Suprapubic skin (tissue), 4 donors: Measurements from ENCODE around the gene TPCN2. TPM values are rescaled to one million over a fixed set of nuclear protein-coding genes. Genes with fewer than 3 reads are reported as not detected.
A peak's percentile ranks its signal among the peaks of the same experiment; 100 is the strongest.

Source experiments
- DNase-seq, 2 donors: peaks; one replicate each; pipeline ENCODE4 v3.0.0-alpha.2; 2019; ENCODE audit warnings: low spot score in 2 of 2
- H3K27ac ChIP-seq: fragments of 200-600 bp; sonication (generic); one replicate; pipeline ENCODE4 v1.5.1; 2019
- H3K27me3 ChIP-seq: fragments of 200-600 bp; sonication (generic); one replicate; pipeline ENCODE4 v1.5.1; 2019
- H3K36me3 ChIP-seq: fragments of 200-600 bp; sonication (generic); one replicate; pipeline ENCODE4 v1.5.1; 2019
- H3K4me1 ChIP-seq: fragments of 200-600 bp; sonication (generic); one replicate; pipeline ENCODE4 v1.5.1; 2019
- H3K4me3 ChIP-seq: fragments of 200-600 bp; sonication (generic); one replicate; pipeline ENCODE4 v1.5.1; 2019; ENCODE audit warnings: mild to moderate bottlenecking
- H3K9me3 ChIP-seq: fragments of 200-600 bp; sonication (generic); one replicate; pipeline ENCODE4 v1.5.1; 2019
- CTCF ChIP-seq, 2 donors: fragments of 200-600 bp in 1 of 2; fragments of 450-650 bp in 1 of 2; sonication (generic) in 1 of 2; IDR thresholded peaks; one replicate each; pipeline ENCODE4 v1.5.1; 2016 to 2019; ENCODE audit warnings: antibody characterized with exemption in 2 of 2, mild to moderate bottlenecking in 1 of 2, moderate library complexity in 1 of 2
- EP300 ChIP-seq: sonication (generic); formaldehyde crosslinking; IDR thresholded peaks from one replicate; pipeline ENCODE4 v1.6.1; 2017; ENCODE audit warnings: antibody characterized with exemption
- POLR2A ChIP-seq, 2 donors: fragments of 450-650 bp; IDR thresholded peaks; one replicate each; pipeline ENCODE4 v1.6.1; 2017; ENCODE audit warnings: antibody characterized with exemption in 2 of 2, mild to moderate bottlenecking in 2 of 2, moderate library complexity in 2 of 2
- POLR2AphosphoS5 ChIP-seq, 3 donors: sonication (generic); formaldehyde crosslinking; IDR thresholded peaks; one replicate each; pipeline ENCODE4 v1.6.1; 2017; ENCODE audit warnings: antibody characterized with exemption in 3 of 3
- WGBS: methylation state at CpG from one replicate; pipeline ENCODE4 v1.1.5; 2018; 5-methylcytosine and 5-hydroxymethylcytosine counted together
- total RNA-seq, 4 donors: library from RNA; depleted of rRNA; stranded (reverse); fragments of >200 nt; gene quantifications; one replicate each; pipeline ENCODE4 v1.1.0, GENCODE V29; 2016

The TPCN2 gene
- total RNA-seq, 4 donors from 2014 or later, result 8.4 to 30.3 (median 24.4) TPM

DNA sequence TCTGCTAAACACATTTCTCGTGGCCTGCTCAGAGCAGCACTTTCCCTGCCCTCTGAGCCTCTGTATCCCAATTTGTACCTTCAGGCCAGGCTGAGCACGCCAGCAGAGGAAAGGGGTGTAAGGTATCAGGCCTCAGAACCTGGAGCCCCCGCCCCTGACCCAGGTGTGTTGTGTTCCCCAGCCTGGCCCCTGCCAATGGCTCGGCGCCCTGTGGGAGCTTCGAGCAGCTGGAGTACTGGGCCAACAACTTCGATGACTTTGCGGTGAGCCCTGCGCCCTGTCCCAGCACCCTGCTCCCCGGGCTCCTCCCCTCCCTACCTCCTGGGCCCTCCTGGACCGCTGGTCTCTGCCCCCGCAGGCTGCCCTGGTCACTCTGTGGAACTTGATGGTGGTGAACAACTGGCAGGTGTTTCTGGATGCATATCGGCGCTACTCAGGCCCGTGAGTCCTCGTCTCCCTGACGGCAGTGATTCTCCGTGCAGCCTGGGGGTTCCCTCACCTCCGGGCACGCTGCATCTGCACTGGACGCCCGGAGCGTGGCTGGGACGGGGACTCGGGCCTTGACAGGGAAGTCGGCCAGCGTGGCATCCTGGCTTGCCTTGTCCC lies 36.9 kb downstream of the TPCN2 start:
- TF ChIP-seq EP300 (no peak), CTCF (IDR thresholded peaks at IDR 0.05) (no peak), POLR2A (IDR thresholded peaks at IDR 0.05) (no peak), POLR2AphosphoS5 (IDR thresholded peaks at IDR 0.05) (no peak)
- no peak for DNase-seq
- Histone ChIP-seq H3K27ac (no peak overlapping the region), H3K4me3 (no peak overlapping the region), H3K9me3 (no peaks in the 10 kb centered on the region), H3K27me3 (no peaks in the 10 kb centered on the region), H3K36me3 (peaks cover 65% of the 10 kb centered on the region), H3K4me1 (peaks cover under 1% of the 10 kb centered on the region)
- WGBS, result 97% methylated on average over 5 of the region's 27 CpGs

GRCh38 chr11:69086152-69087132 lies 37.7 kb downstream of the TPCN2 start:
- Histone ChIP-seq H3K36me3 (peaks cover 62% of the 10 kb centered on the region), H3K9me3 (no peaks in the 10 kb centered on the region), H3K4me3 (no peak overlapping the region), H3K27me3 (no peaks in the 10 kb centered on the region), H3K4me1 (no peaks in the 10 kb centered on the region), H3K27ac (no peak overlapping the region)
- no peak for TF ChIP-seq POLR2A (IDR thresholded peaks at IDR 0.05)
- TF ChIP-seq CTCF (IDR thresholded peaks at IDR 0.05), result no peak
- DNase-seq, result no peak
- 71% methylated on average over 14 of the region's 28 CpGs for WGBS

DNA sequence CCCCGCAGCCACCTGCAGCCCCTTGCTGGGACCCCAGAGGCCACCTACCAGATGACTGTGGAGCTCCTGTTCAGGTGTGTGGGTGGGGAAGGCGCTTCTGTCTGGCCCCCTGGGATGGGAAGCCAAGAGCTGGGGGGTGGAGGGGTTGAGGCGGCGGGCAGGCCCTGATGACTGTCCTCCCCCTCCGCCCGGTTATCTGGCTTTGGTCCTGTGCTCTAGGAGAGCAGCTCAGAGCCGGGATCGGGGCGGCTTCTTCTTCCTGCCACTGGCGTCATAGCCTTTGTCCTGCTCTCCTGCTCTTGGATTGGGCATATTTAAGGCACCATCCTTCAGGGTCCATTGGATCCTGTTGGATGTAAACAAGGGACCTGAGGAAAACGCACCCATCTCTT lies 38.4 kb downstream of the TPCN2 start:
- WGBS, result 94% methylated on average over 5 of the region's 11 CpGs
- H3K9me3 ChIP-seq, result no peaks in the 10 kb centered on the region
- no peak for TF ChIP-seq POLR2A (IDR thresholded peaks at IDR 0.05)
- TF ChIP-seq EP300, result no peak
- TF ChIP-seq CTCF (IDR thresholded peaks at IDR 0.05), result no peak
- no peak for TF ChIP-seq POLR2AphosphoS5 (IDR thresholded peaks at IDR 0.05)
- no peaks in the 10 kb centered on the region for H3K27me3 ChIP-seq
- no peak overlapping the region for H3K27ac ChIP-seq
- H3K4me3 ChIP-seq, result no peak overlapping the region
- DNase-seq, result no peak
- H3K36me3 ChIP-seq, result peaks cover 62% of the 10 kb centered on the region
- H3K4me1 ChIP-seq, result no peaks in the 10 kb centered on the region

DNA sequence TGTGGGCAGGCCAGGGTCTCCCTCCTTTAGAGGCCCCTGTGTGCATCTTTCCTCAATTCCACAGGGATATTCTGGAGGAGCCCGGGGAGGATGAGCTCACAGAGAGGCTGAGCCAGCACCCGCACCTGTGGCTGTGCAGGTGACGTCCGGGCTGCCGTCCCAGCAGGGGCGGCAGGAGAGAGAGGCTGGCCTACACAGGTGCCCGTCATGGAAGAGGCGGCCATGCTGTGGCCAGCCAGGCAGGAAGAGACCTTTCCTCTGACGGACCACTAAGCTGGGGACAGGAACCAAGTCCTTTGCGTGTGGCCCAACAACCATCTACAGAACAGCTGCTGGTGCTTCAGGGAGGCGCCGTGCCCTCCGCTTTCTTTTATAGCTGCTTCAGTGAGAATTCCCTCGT lies 39.1 kb downstream of the TPCN2 start:
- no peaks in the 10 kb centered on the region for H3K27me3 ChIP-seq
- H3K9me3 ChIP-seq, result no peaks in the 10 kb centered on the region
- no peak overlapping the region for H3K4me3 ChIP-seq
- no peak overlapping the region for H3K27ac ChIP-seq
- no peak for TF ChIP-seq EP300
- no peak for TF ChIP-seq POLR2AphosphoS5 (IDR thresholded peaks at IDR 0.05)
- TF ChIP-seq POLR2A (IDR thresholded peaks at IDR 0.05), result no peak
- no peak for TF ChIP-seq CTCF (IDR thresholded peaks at IDR 0.05)
- DNase-seq, result no peak
- no peaks in the 10 kb centered on the region for H3K4me1 ChIP-seq
- 83% methylated on average over 6 of the region's 14 CpGs for WGBS
- H3K36me3 ChIP-seq, result peaks cover 64% of the 10 kb centered on the region

GRCh38 chr11:69088676-69089146 lies 40.0 kb downstream of the TPCN2 start:
- no peaks in the 10 kb centered on the region for H3K4me1 ChIP-seq
- no peaks in the 10 kb centered on the region for H3K9me3 ChIP-seq
- H3K27ac ChIP-seq, result no peak overlapping the region
- H3K27me3 ChIP-seq, result no peaks in the 10 kb centered on the region
- peaks cover 65% of the 10 kb centered on the region for H3K36me3 ChIP-seq
- no peak for DNase-seq
- H3K4me3 ChIP-seq, result no peak overlapping the region
- 32% methylated on average over 8 of the region's 11 CpGs for WGBS
- TF ChIP-seq EP300 (no peak), CTCF (IDR thresholded peaks at IDR 0.05) (peak; percentile 52 to 57)
